ENCODE results near the gene TCF7.

TCF7 gene

GRCh38 chr5:134184155-134185135 lies 70.0 kb downstream of the TCF7 start:
- peak; percentile 79 for DNase-seq

GRCh38 chr5:134188092-134188491 lies 73.6 kb downstream of the TCF7 start:
- DNase-seq: peak; percentile 21

GRCh38 chr5:134189031-134189430 lies 74.5 kb downstream of the TCF7 start:
- DNase-seq: no peak

GRCh38 chr5:134195666-134196065 lies 81.2 kb downstream of the TCF7 start:
- no peak for DNase-seq

Measured in DMS53 (cell line).